Esophagus muscularis mucosa (tissue), 4 donors: Measurements from ENCODE around the gene TSHR.

Experiments used
- EP300 ChIP-seq: sonication (generic); formaldehyde crosslinking; IDR thresholded peaks from one replicate; pipeline ENCODE4 v1.6.1; 2017; ENCODE audit warnings: antibody characterized with exemption
- POLR2A ChIP-seq: fragments of 450-650 bp; IDR thresholded peaks from one replicate; pipeline ENCODE4 v1.6.1; 2017; ENCODE audit warnings: antibody characterized with exemption, moderate library complexity, mild to moderate bottlenecking, low read depth
- TF ChIP-seq, protein P1 (sequence below), 3 experiments: fragments of 200-600 bp in 2 of 3; fragments of 450-650 bp in 1 of 3; sonication (generic) in 2 of 3; IDR thresholded peaks; one replicate each; pipeline ENCODE4 v1.5.1; 2017 to 2019; ENCODE audit warnings: antibody characterized with exemption in 3 of 3, mild to moderate bottlenecking in 2 of 3, moderate library complexity in 1 of 3

- TF ChIP-seq POLR2A (no peak), EP300 (no peak)
- TF ChIP-seq, protein P1, sequence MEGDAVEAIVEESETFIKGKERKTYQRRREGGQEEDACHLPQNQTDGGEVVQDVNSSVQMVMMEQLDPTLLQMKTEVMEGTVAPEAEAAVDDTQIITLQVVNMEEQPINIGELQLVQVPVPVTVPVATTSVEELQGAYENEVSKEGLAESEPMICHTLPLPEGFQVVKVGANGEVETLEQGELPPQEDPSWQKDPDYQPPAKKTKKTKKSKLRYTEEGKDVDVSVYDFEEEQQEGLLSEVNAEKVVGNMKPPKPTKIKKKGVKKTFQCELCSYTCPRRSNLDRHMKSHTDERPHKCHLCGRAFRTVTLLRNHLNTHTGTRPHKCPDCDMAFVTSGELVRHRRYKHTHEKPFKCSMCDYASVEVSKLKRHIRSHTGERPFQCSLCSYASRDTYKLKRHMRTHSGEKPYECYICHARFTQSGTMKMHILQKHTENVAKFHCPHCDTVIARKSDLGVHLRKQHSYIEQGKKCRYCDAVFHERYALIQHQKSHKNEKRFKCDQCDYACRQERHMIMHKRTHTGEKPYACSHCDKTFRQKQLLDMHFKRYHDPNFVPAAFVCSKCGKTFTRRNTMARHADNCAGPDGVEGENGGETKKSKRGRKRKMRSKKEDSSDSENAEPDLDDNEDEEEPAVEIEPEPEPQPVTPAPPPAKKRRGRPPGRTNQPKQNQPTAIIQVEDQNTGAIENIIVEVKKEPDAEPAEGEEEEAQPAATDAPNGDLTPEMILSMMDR (IDR thresholded peaks at IDR 0.05): no peak
These were observed 154.8 kb downstream of the TSHR start for GRCh38 chr14:81110186-81110585.
